RWPE2 (cell line): ENCODE data around the gene ZFPL1.

Experiments used
- ATAC-seq: fragments of 200-7000 bp; cut with Tn5 transposase; 3 replicates; pipeline ENCODE4 v1.9.1; 2021; ENCODE audit warnings: low read depth
- DNase-seq: peaks from one replicate; pipeline ENCODE4 v3.0.0-alpha.2; 2020; ENCODE audit warnings: low spot score
- H3K27ac ChIP-seq: fragments of 450-650 bp; 2 replicates; pipeline ENCODE4 v1.5.1; 2017; ENCODE audit warnings: mild to moderate bottlenecking; ENCODE audit not compliant: poor library complexity, severe bottlenecking
- H3K27me3 ChIP-seq: fragments of 250-450 bp; sonication (Bioruptor Pico); 2 replicates; pipeline ENCODE4 v1.5.1; 2021; ENCODE audit warnings: mild to moderate bottlenecking, moderate library complexity; ENCODE audit not compliant: insufficient read depth, poor library complexity, severe bottlenecking
- H3K36me3 ChIP-seq: fragments of 250-450 bp; sonication (Bioruptor Pico); 2 replicates; pipeline ENCODE4 v1.5.1; 2020; ENCODE audit warnings: low read depth, mild to moderate bottlenecking, moderate library complexity
- H3K4me1 ChIP-seq: fragments of 250-450 bp; sonication (Bioruptor Pico); 2 replicates; pipeline ENCODE4 v1.5.1; 2021; ENCODE audit warnings: mild to moderate bottlenecking, moderate library complexity; ENCODE audit not compliant: insufficient read depth, poor library complexity, severe bottlenecking
- H3K4me3 ChIP-seq: fragments of 250-450 bp; sonication (Bioruptor Pico); 2 replicates; pipeline ENCODE4 v1.5.1; 2021; ENCODE audit warnings: mild to moderate bottlenecking, moderate library complexity; ENCODE audit not compliant: severe bottlenecking
- H3K9me3 ChIP-seq: fragments of 250-450 bp; sonication (Bioruptor Pico); 2 replicates; pipeline ENCODE4 v1.5.1; 2021; ENCODE audit warnings: mild to moderate bottlenecking, moderate library complexity; ENCODE audit not compliant: severe bottlenecking
- CTCF ChIP-seq: fragments of 450-650 bp; IDR thresholded peaks from one replicate; pipeline ENCODE4 v1.5.1; 2017; ENCODE audit warnings: mild to moderate bottlenecking, moderate library complexity; ENCODE audit not compliant: poor library complexity, severe bottlenecking

ZFPL1 gene

GRCh38 chr11:65100674-65101350, 16.8 kb downstream of the ZFPL1 start:
- no peak for DNase-seq
- Histone ChIP-seq H3K27me3 (no peaks in the 10 kb centered on the region), H3K9me3 (no peaks in the 10 kb centered on the region), H3K4me1 (peaks cover 5% of the 10 kb centered on the region), H3K36me3 (peaks cover 24% of the 10 kb centered on the region), H3K27ac (no peak overlapping the region), H3K4me3 (no peak overlapping the region)
- ATAC-seq, result no peak
- peak; percentile 25 for TF ChIP-seq CTCF

- Histone ChIP-seq H3K36me3 (peaks cover 18% of the 10 kb centered on the region), H3K4me3 (no peak overlapping the region), H3K9me3 (no peaks in the 10 kb centered on the region), H3K4me1 (no peaks in the 10 kb centered on the region), H3K27ac (no peak overlapping the region), H3K27me3 (no peaks in the 10 kb centered on the region)
- TF ChIP-seq CTCF, result no peak
- ATAC-seq (no peak), DNase-seq (no peak)
These were observed 18.4 kb downstream of the ZFPL1 start for GRCh38 chr11:65102142-65103095.

GRCh38 chr11:65103476-65103875, 19.5 kb downstream of the ZFPL1 start:
- no peak for DNase-seq
- no peak for ATAC-seq
- no peak for TF ChIP-seq CTCF
- Histone ChIP-seq H3K4me1 (no peaks in the 10 kb centered on the region), H3K27me3 (no peaks in the 10 kb centered on the region), H3K4me3 (no peak overlapping the region), H3K9me3 (no peaks in the 10 kb centered on the region), H3K27ac (no peak overlapping the region), H3K36me3 (0 out of 2 replicates have a peak, but pooled peaks cover 9% of the 10 kb centered on the region)

- DNase-seq, result no peak
- Histone ChIP-seq H3K9me3 (no peaks in the 10 kb centered on the region), H3K4me3 (no peak overlapping the region), H3K27ac (no peak overlapping the region), H3K4me1 (no peaks in the 10 kb centered on the region), H3K36me3 (0 out of 2 replicates have a peak, but pooled peaks cover 8% of the 10 kb centered on the region), H3K27me3 (no peaks in the 10 kb centered on the region)
- no peak for TF ChIP-seq CTCF
- no peak for ATAC-seq
These were observed 20.6 kb downstream of the ZFPL1 start for GRCh38 chr11:65104628-65105027.
